OCI-LY1 (cell line): ENCODE results near the gene WNK1.

Source experiments
- H2AFZ ChIP-seq: fragments of 200-600 bp; sonication (generic), shearing (Covaris generic); 2 replicates; pipeline ENCODE4 v1.6.0; 2014; ENCODE audit warnings: antibody characterized with exemption, mild to moderate bottlenecking, low read length
- H3F3A ChIP-seq: fragments of 200-600 bp; sonication (generic), shearing (Covaris generic); 2 replicates; pipeline ENCODE4 v1.6.0; 2014; ENCODE audit warnings: mild to moderate bottlenecking, antibody characterized with exemption, low read length, moderate library complexity; ENCODE audit not compliant: insufficient read depth
- H3K27ac ChIP-seq: fragments of 200-600 bp; sonication (generic); 2 replicates; pipeline ENCODE4 v1.5.1; 2014; ENCODE audit warnings: low read length, mixed run types, mild to moderate bottlenecking, low read depth; ENCODE audit not compliant: poor library complexity, severe bottlenecking
- H3K27me3 ChIP-seq: fragments of 200-600 bp; sonication (generic); 2 replicates; pipeline ENCODE4 v1.6.0; 2014; ENCODE audit warnings: antibody characterized with exemption, mild to moderate bottlenecking, low read length, moderate library complexity; ENCODE audit not compliant: insufficient read depth
- H3K36me3 ChIP-seq: fragments of 200-600 bp; sonication (generic); 2 replicates; pipeline ENCODE4 v1.6.1; 2014; ENCODE audit warnings: mild to moderate bottlenecking, antibody characterized with exemption, low read length, moderate library complexity, mixed read lengths; ENCODE audit not compliant: insufficient read depth
- H3K4me1 ChIP-seq: fragments of 200-600 bp; sonication (generic); 2 replicates; pipeline ENCODE4 v1.5.1; 2014; ENCODE audit warnings: mild to moderate bottlenecking, low read length, moderate library complexity; ENCODE audit not compliant: insufficient read depth, severe bottlenecking
- H3K4me2 ChIP-seq: fragments of 200-600 bp; sonication (generic), shearing (Covaris generic); 2 replicates; pipeline ENCODE4 v1.6.1; 2014; ENCODE audit warnings: low read length
- H3K4me3 ChIP-seq: fragments of 200-600 bp; sonication (generic); 2 replicates; pipeline ENCODE4 v1.5.1; 2014; ENCODE audit warnings: low read length, low read depth, mild to moderate bottlenecking, mixed read lengths; ENCODE audit not compliant: poor library complexity, severe bottlenecking
- H3K79me2 ChIP-seq: fragments of 200-600 bp; shearing (Covaris generic); 2 replicates; pipeline ENCODE4 v1.6.1; 2016; ENCODE audit warnings: mixed run types, low read length, mixed read lengths; ENCODE audit not compliant: insufficient read depth
- H3K9ac ChIP-seq: fragments of 200-600 bp; sonication (generic), shearing (Covaris generic); 2 replicates; pipeline ENCODE4 v1.6.1; 2014; ENCODE audit warnings: mild to moderate bottlenecking, low read length, mixed read lengths
- H3K9me2 ChIP-seq: fragments of 200-600 bp; sonication (generic), shearing (Covaris generic); 2 replicates; pipeline ENCODE4 v1.6.1; 2014; ENCODE audit warnings: low read depth, mild to moderate bottlenecking, low read length, mixed read lengths
- H3K9me3 ChIP-seq: fragments of 200-600 bp; shearing (Covaris generic); 2 replicates; pipeline ENCODE4 v1.6.1; 2014; ENCODE audit warnings: low read length, mixed read lengths
- H4K20me1 ChIP-seq: fragments of 200-600 bp; sonication (generic), shearing (Covaris generic); 2 replicates; pipeline ENCODE4 v1.6.0; 2016; ENCODE audit warnings: mild to moderate bottlenecking, low read length; ENCODE audit not compliant: insufficient read depth
- EZH2 ChIP-seq: fragments of 200-600 bp; sonication (generic), shearing (Covaris generic); IDR thresholded peaks from 2 replicates; pipeline ENCODE4 v1.8.0; 2017; ENCODE audit warnings: borderline replicate concordance, mixed run types, mild to moderate bottlenecking, antibody characterized with exemption, low read length, moderate library complexity, mixed read lengths
- TF ChIP-seq, protein P1 (sequence below): fragments of 200-600 bp; sonication (generic), shearing (Covaris generic); IDR thresholded peaks from 2 replicates; pipeline ENCODE4 v1.5.1; 2017; ENCODE audit warnings: mild to moderate bottlenecking, antibody characterized with exemption, low read length, moderate library complexity, mixed read lengths

The WNK1 gene

DNA sequence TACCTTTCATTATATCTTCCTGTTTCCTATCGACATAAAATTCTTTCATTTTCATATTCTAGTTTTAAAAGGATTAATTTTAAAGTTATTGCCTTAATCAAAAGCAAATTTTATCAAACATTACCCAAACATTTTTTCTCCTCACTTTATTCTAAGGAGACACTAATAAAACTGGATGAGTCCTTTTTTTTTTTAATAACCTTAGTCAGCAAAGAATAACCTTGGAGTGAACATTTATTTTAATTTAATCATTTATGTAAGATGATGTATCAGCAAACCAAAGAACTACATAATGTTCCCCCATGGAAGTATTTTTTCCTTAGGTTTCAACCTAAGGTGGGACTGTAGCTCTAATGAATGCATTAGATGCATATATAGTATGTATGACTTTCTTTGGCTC lies 113.2 kb downstream of the WNK1 start:
- Histone ChIP-seq H3K9ac (no peak overlapping the region), H3F3A (no peaks in the 10 kb centered on the region; the same call in 1 of the 2 replicates), H3K9me3 (no peaks in the 10 kb centered on the region), H3K9me2 (no peaks in the 10 kb centered on the region), H2AFZ (no peak overlapping the region), H3K4me2 (no peak overlapping the region), H3K79me2 (no peaks in the 10 kb centered on the region), H3K4me3 (no peak overlapping the region), H3K27me3 (no peaks in the 10 kb centered on the region), H3K36me3 (peaks cover 97% of the 10 kb centered on the region), H3K4me1 (no peaks in the 10 kb centered on the region), H3K27ac (no peak overlapping the region), H4K20me1 (no peaks in the 10 kb centered on the region)
- no peak for TF ChIP-seq EZH2
- TF ChIP-seq, protein P1, sequence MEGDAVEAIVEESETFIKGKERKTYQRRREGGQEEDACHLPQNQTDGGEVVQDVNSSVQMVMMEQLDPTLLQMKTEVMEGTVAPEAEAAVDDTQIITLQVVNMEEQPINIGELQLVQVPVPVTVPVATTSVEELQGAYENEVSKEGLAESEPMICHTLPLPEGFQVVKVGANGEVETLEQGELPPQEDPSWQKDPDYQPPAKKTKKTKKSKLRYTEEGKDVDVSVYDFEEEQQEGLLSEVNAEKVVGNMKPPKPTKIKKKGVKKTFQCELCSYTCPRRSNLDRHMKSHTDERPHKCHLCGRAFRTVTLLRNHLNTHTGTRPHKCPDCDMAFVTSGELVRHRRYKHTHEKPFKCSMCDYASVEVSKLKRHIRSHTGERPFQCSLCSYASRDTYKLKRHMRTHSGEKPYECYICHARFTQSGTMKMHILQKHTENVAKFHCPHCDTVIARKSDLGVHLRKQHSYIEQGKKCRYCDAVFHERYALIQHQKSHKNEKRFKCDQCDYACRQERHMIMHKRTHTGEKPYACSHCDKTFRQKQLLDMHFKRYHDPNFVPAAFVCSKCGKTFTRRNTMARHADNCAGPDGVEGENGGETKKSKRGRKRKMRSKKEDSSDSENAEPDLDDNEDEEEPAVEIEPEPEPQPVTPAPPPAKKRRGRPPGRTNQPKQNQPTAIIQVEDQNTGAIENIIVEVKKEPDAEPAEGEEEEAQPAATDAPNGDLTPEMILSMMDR = no peak

DNA sequence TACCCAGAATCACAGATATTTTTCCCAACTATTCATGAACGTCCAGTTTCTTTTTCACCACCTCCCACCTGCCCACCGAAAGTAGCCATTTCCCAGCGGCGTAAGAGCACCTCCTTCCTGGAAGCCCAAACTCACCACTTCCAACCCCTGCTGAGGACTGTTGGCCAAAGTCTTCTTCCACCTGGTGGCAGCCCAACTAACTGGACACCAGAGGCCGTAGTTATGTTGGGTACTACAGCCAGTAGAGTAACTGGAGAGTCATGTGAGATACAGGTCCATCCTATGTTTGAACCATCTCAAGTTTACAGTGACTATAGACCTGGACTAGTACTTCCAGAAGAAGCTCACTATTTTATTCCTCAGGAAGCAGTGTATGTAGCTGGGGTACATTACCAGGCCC lies 115.5 kb downstream of the WNK1 start:
- no peak overlapping the region for H3K9ac ChIP-seq
- H2AFZ ChIP-seq = no peak overlapping the region
- no peaks in the 10 kb centered on the region for H3K27me3 ChIP-seq
- no peak overlapping the region for H3K4me3 ChIP-seq
- H3K79me2 ChIP-seq = no peaks in the 10 kb centered on the region
- H3K9me3 ChIP-seq = no peaks in the 10 kb centered on the region
- H3K4me1 ChIP-seq = no peaks in the 10 kb centered on the region
- no peak overlapping the region for H3K27ac ChIP-seq
- no peaks in the 10 kb centered on the region for H4K20me1 ChIP-seq
- no peaks in the 10 kb centered on the region for H3K9me2 ChIP-seq
- TF ChIP-seq, protein P1 = no peak
- no peak for TF ChIP-seq EZH2
- no peaks in the 10 kb centered on the region; the same call in 1 of the 2 replicates for H3F3A ChIP-seq
- no peak overlapping the region for H3K4me2 ChIP-seq
- peaks cover 90% of the 10 kb centered on the region for H3K36me3 ChIP-seq

DNA sequence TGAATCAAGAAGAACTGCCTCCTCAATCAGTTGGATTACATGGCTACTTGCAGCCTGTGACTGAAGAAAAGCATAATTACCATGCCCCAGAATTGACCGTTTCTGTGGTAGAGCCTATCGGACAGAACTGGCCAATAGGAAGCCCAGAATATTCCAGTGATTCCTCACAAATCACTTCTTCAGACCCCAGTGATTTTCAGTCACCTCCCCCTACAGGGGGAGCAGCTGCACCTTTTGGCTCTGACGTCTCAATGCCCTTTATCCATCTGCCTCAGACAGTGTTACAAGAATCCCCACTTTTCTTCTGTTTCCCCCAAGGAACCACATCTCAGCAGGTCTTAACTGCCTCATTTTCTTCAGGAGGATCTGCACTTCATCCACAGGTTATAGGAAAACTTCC lies 116.3 kb downstream of the WNK1 start:
- Histone ChIP-seq H3K4me1 (no peaks in the 10 kb centered on the region), H3K4me2 (no peak overlapping the region), H3K36me3 (peaks cover 90% of the 10 kb centered on the region), H4K20me1 (no peaks in the 10 kb centered on the region), H3F3A (no peaks in the 10 kb centered on the region), H3K27me3 (no peaks in the 10 kb centered on the region), H2AFZ (no peak overlapping the region), H3K27ac (no peak overlapping the region), H3K9me2 (no peaks in the 10 kb centered on the region), H3K9me3 (no peaks in the 10 kb centered on the region), H3K9ac (no peak overlapping the region), H3K79me2 (no peaks in the 10 kb centered on the region), H3K4me3 (no peak overlapping the region)
- TF ChIP-seq, protein P1 = peak; percentile 22; the same call in 1 of the 2 replicates
- no peak for TF ChIP-seq EZH2
